Measurements from ENCODE around the gene SOCS2.
"Not testable (repeated sequence)": the region's sequence is repeated elsewhere in the genome, so short reads cannot be mapped to it uniquely, and the experiment has no call there.

The SOCS2 gene

DNA sequence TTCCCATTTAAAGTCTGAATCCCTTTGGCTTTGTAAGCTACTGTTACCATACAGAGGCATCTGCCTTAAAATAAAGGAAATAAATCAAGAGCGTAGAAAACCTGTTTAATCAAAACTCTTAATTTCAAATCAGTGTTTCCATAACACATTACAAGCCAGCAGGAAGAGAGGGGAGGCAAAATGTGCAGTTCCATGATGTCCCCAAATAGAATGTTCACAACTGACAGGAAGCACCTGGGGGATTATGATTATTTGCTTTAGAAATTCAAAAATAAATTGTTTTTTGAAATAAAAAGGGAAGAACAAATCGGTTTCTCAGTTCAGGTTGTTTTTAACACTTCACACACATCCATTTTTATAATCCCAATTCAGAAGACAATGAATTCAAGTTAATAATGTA, 21.4 kb downstream of the SOCS2 start:
- DNase-seq (ENCODE audit: low read depth in 2 of 2), result no peak

DNA sequence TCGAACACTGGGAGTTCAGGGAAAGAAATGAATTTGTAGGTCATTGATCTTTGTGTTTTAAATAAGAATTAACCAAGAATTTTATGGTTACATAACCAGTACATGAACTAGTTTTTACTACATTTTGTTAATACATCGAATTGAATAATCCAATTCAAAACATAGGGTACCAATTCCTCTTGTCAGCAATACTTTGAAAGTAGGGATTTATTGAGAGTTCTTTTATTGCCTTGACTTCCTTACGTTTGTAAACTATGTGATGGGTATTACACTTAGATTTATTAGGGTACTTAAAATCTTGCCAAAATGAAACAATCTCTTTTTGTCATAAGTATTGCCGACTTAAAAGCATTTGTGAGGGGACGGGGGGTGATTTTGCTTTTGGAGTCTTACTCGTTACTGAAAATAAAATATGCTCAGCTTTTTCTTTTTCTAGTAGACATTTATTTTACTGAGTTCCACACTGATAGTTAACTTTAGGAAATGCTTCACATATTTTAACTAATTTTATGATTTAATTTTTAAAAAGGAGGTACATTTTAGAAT, 22.4 kb downstream of the SOCS2 start:
- no peak for DNase-seq (ENCODE audit: low read depth in 2 of 2)

DNA sequence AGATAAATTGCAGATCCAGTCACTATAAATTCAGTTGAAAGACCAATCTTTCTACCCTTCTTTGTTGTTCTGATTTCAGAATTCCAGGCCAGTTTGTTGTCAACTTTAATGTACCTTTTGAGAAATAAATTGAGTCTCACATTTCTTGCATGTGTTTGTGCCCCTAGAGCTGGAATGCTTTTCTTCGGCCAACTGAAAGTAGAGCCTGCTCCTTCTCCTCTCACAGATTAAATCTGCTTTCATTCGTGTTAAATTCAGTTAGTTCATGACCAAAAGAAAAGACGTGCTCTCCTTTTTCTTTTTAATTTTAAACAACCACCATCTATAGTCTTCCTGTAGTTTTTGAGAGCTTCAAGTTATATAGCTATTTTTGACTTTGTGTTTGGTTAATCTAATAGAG, 22.9 kb downstream of the SOCS2 start:
- no peak for DNase-seq (ENCODE audit: low read depth in 2 of 2)

DNA sequence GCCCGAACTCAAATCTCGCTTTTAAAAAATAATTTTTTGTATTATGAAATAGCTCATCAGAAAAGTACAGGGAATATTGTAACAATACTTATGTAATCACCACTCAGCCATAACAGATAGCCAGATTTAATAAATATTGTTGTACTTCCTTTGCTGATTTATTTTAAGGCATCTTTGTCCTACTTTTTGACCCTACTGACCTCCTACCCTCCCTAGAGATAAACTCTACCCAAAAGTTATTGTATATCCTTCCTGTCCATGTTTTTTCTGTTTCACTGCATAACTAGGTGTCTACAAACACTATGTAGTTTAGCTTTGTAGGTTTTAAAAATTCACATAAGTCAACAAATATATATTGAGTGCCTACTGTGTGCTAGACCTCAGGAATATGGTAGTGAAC, 25.1 kb downstream of the SOCS2 start:
- DNase-seq (ENCODE audit: low read depth in 2 of 2), result no peak

GRCh38 chr12:93599192-93599591, 26.7 kb downstream of the SOCS2 start:
- no peak for DNase-seq (ENCODE audit: low read depth in 2 of 2)

- no peak for DNase-seq (ENCODE audit: low read depth in 2 of 2)
Observed at GRCh38 chr12:93601591-93601990, 29.1 kb downstream of the SOCS2 start.

- DNase-seq (ENCODE audit: low read depth in 2 of 2), result no peak
Observed at GRCh38 chr12:93602897-93603668, 30.6 kb downstream of the SOCS2 start.

DNA sequence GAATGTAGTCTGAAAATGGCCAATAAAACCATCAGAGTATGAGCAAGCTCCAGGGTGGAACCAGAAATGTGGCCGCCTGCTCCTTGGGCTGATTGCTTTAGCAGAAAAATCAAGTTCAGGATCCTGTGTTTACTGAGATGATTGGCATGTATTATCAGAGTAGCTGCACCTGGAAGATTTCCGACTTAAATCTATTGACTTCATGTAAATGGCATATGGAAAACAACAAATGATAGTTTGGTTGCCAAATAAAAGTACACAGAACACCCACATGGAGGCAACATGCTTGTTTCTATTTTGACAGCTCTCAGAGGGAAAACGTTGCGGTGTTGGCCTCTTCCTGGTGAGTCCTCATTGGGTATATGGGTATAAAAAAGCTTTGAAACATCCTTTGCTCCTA, 31.3 kb downstream of the SOCS2 start:
- DNase-seq (ENCODE audit: low read depth in 2 of 2), result no peak

GRCh38 chr12:93608313-93608712, 35.8 kb downstream of the SOCS2 start:
- no peak for DNase-seq (ENCODE audit: low read depth in 2 of 2)

GRCh38 chr12:93609281-93610192, 37.1 kb downstream of the SOCS2 start:
- DNase-seq (ENCODE audit: low read depth in 2 of 2), result no peak

- DNase-seq (ENCODE audit: low read depth in 2 of 2), result no peak
Observed at GRCh38 chr12:93612776-93613175, 40.3 kb downstream of the SOCS2 start.

DNA sequence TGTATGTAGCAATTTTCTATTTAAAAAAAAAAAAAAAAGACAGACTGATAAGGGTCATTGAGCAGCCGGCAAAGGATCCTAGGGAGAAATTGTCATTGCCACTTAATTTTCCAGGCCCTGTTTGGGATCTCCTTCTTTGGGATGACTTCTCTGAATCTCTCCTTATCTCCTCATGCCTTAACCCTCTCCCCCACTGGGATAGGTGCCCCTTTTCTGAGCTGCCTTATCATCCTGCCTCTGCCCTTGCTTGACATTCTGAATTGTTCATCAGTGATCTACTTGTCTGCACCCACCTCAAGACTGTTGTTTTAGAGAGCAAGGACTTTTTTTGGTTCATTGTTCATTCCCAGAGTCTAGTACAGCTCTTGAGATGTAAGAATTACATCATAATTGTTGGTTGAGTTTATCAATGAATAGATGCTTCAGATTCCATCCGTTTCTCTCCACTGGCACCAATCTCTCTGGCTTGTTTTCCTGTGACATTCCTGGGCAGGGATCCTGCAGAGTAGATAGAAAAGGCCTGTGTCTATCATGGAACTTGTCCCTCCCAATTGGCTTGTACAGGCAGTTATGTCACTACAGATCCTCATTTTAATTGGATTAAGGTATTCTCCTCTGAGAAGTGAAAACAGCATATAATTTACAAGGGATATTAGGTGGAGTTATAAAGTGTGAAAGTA, 42.6 kb downstream of the SOCS2 start:
- DNase-seq (ENCODE audit: low read depth in 2 of 2), result no peak

- no peak for DNase-seq (ENCODE audit: low read depth in 2 of 2)
Observed at GRCh38 chr12:93616584-93617101, 44.2 kb downstream of the SOCS2 start.

DNA sequence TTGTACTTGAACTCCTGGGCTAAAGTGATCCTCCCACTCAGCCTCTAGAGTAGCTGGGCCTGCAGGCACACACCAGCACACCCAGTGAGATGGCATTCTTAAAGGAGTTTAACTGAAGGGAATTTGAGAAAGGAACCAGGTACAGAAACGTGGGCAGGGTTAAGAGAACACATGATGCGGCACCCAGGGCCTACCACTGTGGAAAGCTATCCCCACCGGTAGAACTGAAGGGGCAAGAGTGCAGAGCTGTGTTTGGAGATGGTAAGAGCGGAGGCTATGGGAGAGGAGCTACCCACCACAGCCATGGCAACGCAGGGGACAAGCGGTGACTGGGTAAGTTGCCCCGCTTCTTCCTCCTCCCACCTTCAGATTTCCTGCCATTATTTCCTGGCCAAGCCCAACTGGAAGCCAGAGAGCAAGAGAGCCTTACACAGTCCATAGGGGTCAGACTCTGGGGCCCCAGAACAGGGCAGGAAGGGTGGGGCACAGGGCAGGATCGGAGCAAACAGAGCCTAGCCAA, 46.5 kb downstream of the SOCS2 start:
- DNase-seq (ENCODE audit: low read depth in 2 of 2), result no peak

DNA sequence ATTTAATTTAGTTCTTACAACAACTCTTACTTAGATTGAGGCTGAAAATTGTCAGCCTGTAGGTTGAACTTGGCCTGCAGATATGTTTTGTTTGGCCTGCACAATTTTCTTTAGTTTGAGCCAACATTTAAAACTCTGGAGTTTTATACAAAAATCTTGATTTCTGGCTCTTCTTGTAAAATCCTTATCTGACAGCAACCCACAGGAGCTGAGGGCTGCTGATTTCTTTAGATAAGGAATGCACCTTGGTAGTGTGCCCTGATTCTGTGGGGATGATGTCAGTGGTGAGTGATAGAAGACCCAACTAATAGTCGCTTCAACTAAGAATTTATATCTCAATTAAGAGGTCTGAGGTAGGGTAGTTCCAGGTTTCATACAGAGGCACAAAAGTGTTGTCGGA, 49.5 kb downstream of the SOCS2 start:
- no peak for DNase-seq (ENCODE audit: low read depth in 2 of 2)

- no peak for DNase-seq (ENCODE audit: low read depth in 2 of 2)
Observed at GRCh38 chr12:93622485-93622884, 50.0 kb downstream of the SOCS2 start.

- no peak for DNase-seq (ENCODE audit: low read depth in 2 of 2)
Observed at GRCh38 chr12:93624595-93625294, 52.3 kb downstream of the SOCS2 start.

DNA sequence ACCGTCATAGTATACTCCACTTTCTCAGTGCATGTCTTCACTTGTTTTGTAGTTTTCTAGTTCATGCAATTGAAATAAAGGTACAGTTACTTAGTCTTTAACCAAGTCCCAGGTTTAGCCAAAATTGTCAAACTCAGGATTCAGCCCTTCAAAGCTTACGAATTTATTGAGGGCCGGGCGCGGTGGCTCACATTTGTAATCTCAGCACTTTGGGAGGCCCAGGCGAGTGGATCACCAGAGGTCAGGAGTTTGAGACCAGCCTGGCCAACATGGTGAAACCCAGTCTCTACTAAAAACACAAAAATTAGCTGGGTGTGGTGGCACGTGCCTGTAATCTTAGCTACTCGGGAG, 52.8 kb downstream of the SOCS2 start:
- DNase-seq (ENCODE audit: low read depth in 2 of 2), result not testable (repeated sequence)

DNA sequence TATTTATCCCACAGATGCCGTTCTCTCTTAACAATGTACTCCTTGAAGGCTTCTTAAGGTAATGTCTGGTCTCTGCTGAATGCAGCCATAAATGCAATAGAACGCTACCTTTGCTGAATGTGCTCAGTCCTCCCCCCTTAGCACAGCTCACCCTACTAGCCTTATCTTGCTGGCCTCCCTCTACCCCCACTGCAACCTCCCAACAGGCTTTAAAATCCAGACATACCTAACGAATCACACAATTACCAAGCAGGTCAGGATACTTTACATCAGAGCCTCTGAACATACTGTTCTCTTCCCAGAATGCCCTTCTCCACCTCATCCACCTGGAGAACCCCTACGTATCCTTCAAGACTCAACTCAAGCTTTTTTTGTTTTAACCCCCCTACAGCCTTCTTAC, 53.7 kb downstream of the SOCS2 start:
- no peak for DNase-seq (ENCODE audit: low read depth in 2 of 2)

Measured in stimulated activated CD8-positive, alpha-beta memory T cell treated with anti-CD3 and anti-CD28 coated beads, Interleukin-15, amount 100 ng/mL, for 4 hours (primary cell).